Smooth muscle cell (in vitro differentiated cells): ENCODE measurements around the gene IP6K1. TPM values are rescaled to one million over a fixed set of nuclear protein-coding genes. Genes with fewer than 3 reads are reported as not detected.

ENCODE experiments used
- DNase-seq: peaks from one replicate; lab custom pipeline; 2025; ENCODE audit not compliant: unreplicated experiment; lab: John Stamatoyannopoulos, UW
- H2AFZ ChIP-seq: fragments of 200-600 bp; sonication (generic); 2 replicates; pipeline ENCODE4 v1.6.0; 2016; ENCODE audit warnings: antibody characterized with exemption, low read depth, mild to moderate bottlenecking
- H3F3A ChIP-seq: fragments of 200-600 bp; sonication (generic); 2 replicates; pipeline ENCODE4 v1.6.0; 2017; ENCODE audit warnings: antibody characterized with exemption, low read depth
- H3K27ac ChIP-seq: fragments of 200-600 bp; sonication (generic); 2 replicates; pipeline ENCODE4 v1.5.1; 2016; ENCODE audit warnings: low read depth, mild to moderate bottlenecking
- H3K27me3 ChIP-seq: fragments of 200-600 bp; sonication (generic); 2 replicates; pipeline ENCODE4 v1.6.1; 2016; ENCODE audit warnings: low read depth, mild to moderate bottlenecking
- H3K36me3 ChIP-seq: fragments of 200-600 bp; sonication (generic); 2 replicates; pipeline ENCODE4 v1.5.1; 2016; ENCODE audit warnings: low read depth
- H3K4me1 ChIP-seq: fragments of 200-600 bp; sonication (generic); 2 replicates; pipeline ENCODE4 v1.5.1; 2016; ENCODE audit warnings: low read depth
- H3K4me2 ChIP-seq: fragments of 200-600 bp; sonication (generic); 2 replicates; pipeline ENCODE4 v1.6.0; 2016; ENCODE audit warnings: mild to moderate bottlenecking
- H3K4me3 ChIP-seq: fragments of 200-600 bp; sonication (generic); 2 replicates; pipeline ENCODE4 v1.5.1; 2016; ENCODE audit warnings: mild to moderate bottlenecking
- H3K79me2 ChIP-seq: fragments of 200-600 bp; sonication (generic); 2 replicates; pipeline ENCODE4 v1.6.0; 2016; ENCODE audit warnings: low read depth, mild to moderate bottlenecking
- H3K9ac ChIP-seq: fragments of 200-600 bp; sonication (generic); 2 replicates; pipeline ENCODE4 v1.6.0; 2016; ENCODE audit warnings: low read depth
- H3K9me3 ChIP-seq: fragments of 200-600 bp; sonication (generic); replicated peaks from 2 replicates; pipeline ENCODE4 v1.5.1; 2016; ENCODE audit warnings: low read depth
- H4K20me1 ChIP-seq: fragments of 200-600 bp; sonication (generic); 2 replicates; pipeline ENCODE4 v1.6.0; 2016; ENCODE audit warnings: low read depth
- WGBS: methylation state at CpG from one replicate; pipeline ENCODE4 v1.1.7; 2016; ENCODE audit warnings: low lambda C conversion rate; 5-methylcytosine and 5-hydroxymethylcytosine counted together
- polyA plus RNA-seq: library from polyadenylated mRNA; unstranded; fragments of >200 nt; fragmentation: Nextera tagmentation; extraction: Ambion mirVana; gene quantifications from 2 replicates; pipeline ENCODE4 v1.2.1, GENCODE V29; 2016
- total RNA-seq: library from RNA; depleted of rRNA; stranded (reverse); fragments of >200 nt; gene quantifications from 2 replicates; pipeline ENCODE4 v1.2.3, GENCODE V29; 2014
- TF ChIP-seq, protein P1 (sequence below): fragments of 200-600 bp; sonication (generic); IDR thresholded peaks from 2 replicates; pipeline ENCODE4 v1.5.1; 2017; ENCODE audit warnings: borderline replicate concordance, mild to moderate bottlenecking, antibody characterized with exemption; ENCODE audit not compliant: insufficient read depth, poor library complexity, severe bottlenecking

IP6K1 gene
- total and polyA plus RNA-seq, 2 experiments from 2014 or later, result 23.0 to 31.1 TPM

DNA sequence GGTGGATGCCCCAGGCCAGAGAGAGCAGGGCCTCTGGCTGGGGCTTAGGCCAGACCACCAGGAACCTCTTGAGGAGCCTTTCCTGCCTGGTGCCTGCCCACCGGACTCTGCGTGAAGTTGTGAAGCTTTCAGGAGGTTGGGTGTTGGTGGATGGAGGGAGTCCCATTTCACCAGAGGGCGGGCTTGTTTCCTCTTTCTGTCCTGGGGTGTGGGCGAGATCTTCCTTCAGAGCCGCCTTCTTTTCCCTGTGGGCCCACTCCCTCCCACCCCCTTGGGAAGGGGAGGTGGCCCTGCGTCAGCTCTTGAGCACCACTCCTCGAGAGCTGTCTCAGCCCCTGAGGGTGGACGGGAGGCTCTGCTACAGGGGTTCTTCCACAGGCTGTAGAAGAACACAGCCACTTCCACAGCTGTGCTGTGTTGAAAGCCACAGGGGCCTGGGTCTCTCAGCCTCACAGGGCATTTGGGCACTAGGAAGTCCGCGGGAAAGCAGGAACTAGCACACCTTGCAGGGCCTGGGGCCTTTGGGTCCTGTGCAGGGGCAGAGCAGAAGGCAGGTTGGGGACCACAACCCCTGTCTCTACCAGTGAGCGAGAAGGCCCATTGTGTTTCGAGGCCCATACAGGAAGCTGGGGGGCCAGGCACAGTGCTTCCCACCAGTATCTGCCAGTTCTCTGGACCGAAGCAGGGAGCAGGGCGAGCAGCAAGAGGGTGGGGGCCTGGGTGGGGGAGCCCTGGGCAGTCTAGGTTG is 69.0 kb downstream of the IP6K1 start:
- Histone ChIP-seq H3K36me3 (no peaks in the 10 kb centered on the region), H3F3A (peaks cover 4% of the 10 kb centered on the region), H3K4me3 (no peak overlapping the region), H3K9ac (no peak overlapping the region), H4K20me1 (peaks cover 16% of the 10 kb centered on the region), H3K4me1 (peaks cover 6% of the 10 kb centered on the region), H2AFZ (no peak overlapping the region), H3K4me2 (no peak overlapping the region), H3K27ac (no peak overlapping the region), H3K9me3 (no peaks in the 10 kb centered on the region), H3K27me3 (no peaks in the 10 kb centered on the region), H3K79me2 (peaks cover under 1% of the 10 kb centered on the region)
- WGBS, result 97% methylated on average over 14 of the region's 14 CpGs
- no peak for DNase-seq
- TF ChIP-seq, protein P1, sequence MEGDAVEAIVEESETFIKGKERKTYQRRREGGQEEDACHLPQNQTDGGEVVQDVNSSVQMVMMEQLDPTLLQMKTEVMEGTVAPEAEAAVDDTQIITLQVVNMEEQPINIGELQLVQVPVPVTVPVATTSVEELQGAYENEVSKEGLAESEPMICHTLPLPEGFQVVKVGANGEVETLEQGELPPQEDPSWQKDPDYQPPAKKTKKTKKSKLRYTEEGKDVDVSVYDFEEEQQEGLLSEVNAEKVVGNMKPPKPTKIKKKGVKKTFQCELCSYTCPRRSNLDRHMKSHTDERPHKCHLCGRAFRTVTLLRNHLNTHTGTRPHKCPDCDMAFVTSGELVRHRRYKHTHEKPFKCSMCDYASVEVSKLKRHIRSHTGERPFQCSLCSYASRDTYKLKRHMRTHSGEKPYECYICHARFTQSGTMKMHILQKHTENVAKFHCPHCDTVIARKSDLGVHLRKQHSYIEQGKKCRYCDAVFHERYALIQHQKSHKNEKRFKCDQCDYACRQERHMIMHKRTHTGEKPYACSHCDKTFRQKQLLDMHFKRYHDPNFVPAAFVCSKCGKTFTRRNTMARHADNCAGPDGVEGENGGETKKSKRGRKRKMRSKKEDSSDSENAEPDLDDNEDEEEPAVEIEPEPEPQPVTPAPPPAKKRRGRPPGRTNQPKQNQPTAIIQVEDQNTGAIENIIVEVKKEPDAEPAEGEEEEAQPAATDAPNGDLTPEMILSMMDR, result no peak

DNA sequence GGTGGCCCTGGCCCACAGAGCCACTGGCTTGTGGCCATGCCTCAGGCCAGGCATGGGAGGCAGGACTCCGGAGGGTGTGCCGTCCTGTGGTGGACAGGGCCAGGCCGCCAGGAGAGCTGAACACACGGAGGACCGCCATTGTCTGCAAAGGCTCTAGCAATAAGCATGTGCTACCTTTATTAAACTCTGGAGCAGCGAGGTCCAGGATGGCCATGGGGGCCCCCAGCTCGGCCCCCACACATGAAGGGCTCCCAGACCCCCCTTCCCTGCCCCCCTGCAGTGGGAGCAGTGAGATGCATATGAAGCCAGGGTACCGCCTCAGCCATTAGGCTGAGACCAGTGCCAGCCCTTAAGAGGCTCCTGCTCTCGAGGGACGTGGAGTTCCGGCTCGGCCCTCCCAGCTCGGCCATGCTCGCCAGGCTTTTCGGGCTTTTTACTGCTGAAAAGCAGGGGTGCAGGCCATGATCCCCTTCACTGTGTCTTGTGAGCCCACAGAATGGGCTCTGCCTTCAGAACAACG is 69.6 kb downstream of the IP6K1 start:
- Histone ChIP-seq H3K36me3 (no peaks in the 10 kb centered on the region), H3K27ac (no peak overlapping the region), H3K4me2 (no peak overlapping the region), H2AFZ (no peak overlapping the region), H3K4me3 (no peak overlapping the region), H3K9me3 (no peaks in the 10 kb centered on the region), H3K9ac (no peak overlapping the region), H3K79me2 (no peaks in the 10 kb centered on the region), H4K20me1 (peaks cover 16% of the 10 kb centered on the region), H3K4me1 (peaks cover 6% of the 10 kb centered on the region), H3F3A (peaks cover 4% of the 10 kb centered on the region), H3K27me3 (no peaks in the 10 kb centered on the region)
- no peak for DNase-seq
- TF ChIP-seq, protein P1, result no peak
- WGBS, result 97% methylated on average over 16 of the region's 16 CpGs

DNA sequence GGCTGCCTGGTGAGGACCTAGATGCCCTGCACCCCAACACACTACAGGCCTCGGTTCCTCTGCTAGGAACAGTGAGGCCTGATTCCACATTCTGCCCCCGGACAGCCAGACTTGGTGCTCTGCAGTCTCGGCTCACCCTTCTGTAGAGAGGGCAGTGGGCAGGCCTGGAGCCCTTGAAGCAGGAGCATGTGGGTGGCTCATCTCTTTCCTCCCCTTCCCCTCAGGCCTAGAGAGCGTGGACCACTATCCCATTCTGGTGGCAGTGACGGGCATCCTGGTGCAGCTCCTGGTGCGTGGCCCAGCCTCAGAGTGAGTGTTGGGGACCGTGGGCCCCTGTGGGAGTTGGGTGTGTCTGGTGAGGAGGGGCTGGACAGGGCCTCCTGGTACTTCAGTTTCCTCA is 70.2 kb downstream of the IP6K1 start:
- H3K27me3 ChIP-seq, result no peaks in the 10 kb centered on the region
- H2AFZ ChIP-seq, result no peak overlapping the region
- no peaks in the 10 kb centered on the region for H3K79me2 ChIP-seq
- 98% methylated on average over 7 of the region's 7 CpGs for WGBS
- H3K27ac ChIP-seq, result no peak overlapping the region
- no peak overlapping the region for H3K9ac ChIP-seq
- TF ChIP-seq, protein P1, result no peak
- DNase-seq, result no peak
- peaks cover 13% of the 10 kb centered on the region for H4K20me1 ChIP-seq
- H3K9me3 ChIP-seq, result no peaks in the 10 kb centered on the region
- H3K36me3 ChIP-seq, result no peaks in the 10 kb centered on the region
- H3F3A ChIP-seq, result peaks cover under 1% of the 10 kb centered on the region
- H3K4me2 ChIP-seq, result no peak overlapping the region
- no peak overlapping the region for H3K4me3 ChIP-seq
- peaks cover 6% of the 10 kb centered on the region for H3K4me1 ChIP-seq
